ENCODE results near the gene PPIL3.
"Not testable (repeated sequence)": the region's sequence is repeated elsewhere in the genome, so short reads cannot be mapped to it uniquely, and the experiment has no call there.

PPIL3 gene

GRCh38 chr2:200888704-200889625 is at the start of gene PPIL3, which contains the start of gene NIF3L1:
Gene PPIL3, minus strand, starts transcription at chr2:200889077. Its CDS starts 1,462 bp downstream, at chr2:200887615.
Gene NIF3L1, plus strand, starts transcription at chr2:200889371. Its CDS starts 2,573 bp downstream, at chr2:200891944.
- DNase-seq (ENCODE audit: low spot score): peak; percentile 99

- no peak for DNase-seq (ENCODE audit: low spot score)
Observed at GRCh38 chr2:200930947-200931626, 42.2 kb upstream of the PPIL3 start.

- DNase-seq (ENCODE audit: low spot score): no peak
Observed at GRCh38 chr2:200929334-200930249, 40.7 kb upstream of the PPIL3 start.

GRCh38 chr2:200922439-200922838 is 33.6 kb upstream of the PPIL3 start:
- peak; percentile 62 for DNase-seq (ENCODE audit: low spot score)

- DNase-seq (ENCODE audit: low spot score): no peak
Observed at GRCh38 chr2:200913654-200914053, 24.8 kb upstream of the PPIL3 start.

GRCh38 chr2:200909958-200910357 is 21.1 kb upstream of the PPIL3 start:
- DNase-seq (ENCODE audit: low spot score): no peak

- DNase-seq (ENCODE audit: low spot score): peak; percentile 54
Observed at GRCh38 chr2:200905618-200906296, 16.9 kb upstream of the PPIL3 start.

- peak; percentile 80 for DNase-seq (ENCODE audit: low spot score)
Observed at GRCh38 chr2:200901459-200902072, 12.7 kb upstream of the PPIL3 start.

GRCh38 chr2:200899482-200899881 is 10.6 kb upstream of the PPIL3 start:
- no peak for DNase-seq (ENCODE audit: low spot score)

GRCh38 chr2:200881715-200882249 is 7.1 kb downstream of the PPIL3 start:
- DNase-seq (ENCODE audit: low spot score): not testable (repeated sequence)

GRCh38 chr2:200878289-200878880 is 10.5 kb downstream of the PPIL3 start:
- no peak for DNase-seq (ENCODE audit: low spot score)

GRCh38 chr2:200877443-200877842 is 11.4 kb downstream of the PPIL3 start:
- no peak for DNase-seq (ENCODE audit: low spot score)

GRCh38 chr2:200873560-200873959 is 15.3 kb downstream of the PPIL3 start:
- DNase-seq (ENCODE audit: low spot score): no peak

GRCh38 chr2:200871151-200871550 is 17.7 kb downstream of the PPIL3 start:
- DNase-seq (ENCODE audit: low spot score): no peak

GRCh38 chr2:200869014-200869413 is 19.9 kb downstream of the PPIL3 start:
- no peak for DNase-seq (ENCODE audit: low spot score)

- peak; percentile 96 for DNase-seq (ENCODE audit: low spot score)
Observed at GRCh38 chr2:200864176-200865034, 24.5 kb downstream of the PPIL3 start, which contains the start of gene CLK1. Gene CLK1, minus strand, starts transcription at chr2:200864658. Its CDS starts 2,796 bp downstream, at chr2:200861862.

- peak; percentile 18 for DNase-seq (ENCODE audit: low spot score)
Observed at GRCh38 chr2:200863782-200864175, 25.1 kb downstream of the PPIL3 start.

- peak; percentile 83 for DNase-seq (ENCODE audit: low spot score)
Observed at GRCh38 chr2:200862532-200863000, 26.3 kb downstream of the PPIL3 start.

GRCh38 chr2:200861617-200862155 is 27.2 kb downstream of the PPIL3 start:
- DNase-seq (ENCODE audit: low spot score): no peak

Data from activated CD4-positive, alpha-beta T cell treated with anti-CD3 and anti-CD28 coated beads, Interleukin-2, Interleukin-4, amounts not matched to agents 100 ng/mL and 50 ng/mL, durations not matched to agents 16 hours and 8 hours (primary cell).